OCI-LY7 (cell line): ENCODE data around the gene DTHD1. TPM values are rescaled to one million over a fixed set of nuclear protein-coding genes. Genes with fewer than 3 reads are reported as not detected.

ENCODE experiments used
- BruUV-seq: library from RNA; stranded (reverse); fragments of 400-500 nt; replicated peaks from 2 replicates; lab custom pipeline; 2021; lab: Mats Ljungman, UMichigan
- CTCF ChIA-PET: fragments of 300-600 bp; sonication (Branson Sonifier 250); formaldehyde crosslinking; loops from one replicate; lab custom pipeline; 2022; ENCODE audit warnings: antibody characterized with exemption; ENCODE audit not compliant: unreplicated experiment; lab: Charles Lee
- POLR2A ChIA-PET: fragments of 300-600 bp; sonication (Branson Sonifier 250); formaldehyde crosslinking; loops from one replicate; lab custom pipeline; 2022; ENCODE audit warnings: antibody characterized with exemption; lab: Charles Lee
- DNase-seq: peaks from one replicate; pipeline ENCODE4 v3.0.0-alpha.2; 2015; ENCODE audit warnings: low spot score
- H2AFZ ChIP-seq: fragments of 200-600 bp; sonication (generic), shearing (Covaris generic); 2 replicates; pipeline ENCODE4 v1.6.1; 2014; ENCODE audit warnings: mild to moderate bottlenecking, antibody characterized with exemption, low read length, moderate library complexity
- H3K27ac ChIP-seq: fragments of 200-600 bp; sonication (generic); 2 replicates; pipeline ENCODE4 v1.5.1; 2014; ENCODE audit warnings: mixed run types, low read depth, mild to moderate bottlenecking, moderate library complexity, low read length, inconsistent platforms; ENCODE audit not compliant: poor library complexity, severe bottlenecking
- H3K36me3 ChIP-seq: fragments of 200-600 bp; sonication (generic); 2 replicates; pipeline ENCODE4 v1.6.1; 2014; ENCODE audit warnings: mild to moderate bottlenecking, antibody characterized with exemption, low read length, moderate library complexity, mixed read lengths; ENCODE audit not compliant: insufficient read depth
- H3K4me1 ChIP-seq: fragments of 200-600 bp; sonication (generic); 2 replicates; pipeline ENCODE4 v1.5.1; 2014; ENCODE audit warnings: mild to moderate bottlenecking, low read length; ENCODE audit not compliant: insufficient read depth, poor library complexity, severe bottlenecking
- H3K4me2 ChIP-seq: fragments of 200-600 bp; sonication (generic); 2 replicates; pipeline ENCODE4 v1.6.1; 2014; ENCODE audit warnings: mild to moderate bottlenecking, low read length
- H3K4me3 ChIP-seq: fragments of 200-600 bp; sonication (generic); 2 replicates; pipeline ENCODE4 v1.5.1; 2014; ENCODE audit warnings: mild to moderate bottlenecking, low read depth, low read length; ENCODE audit not compliant: poor library complexity, severe bottlenecking
- H3K79me2 ChIP-seq: fragments of 200-600 bp; sonication (generic); 2 replicates; pipeline ENCODE4 v1.6.1; 2016; ENCODE audit warnings: low read depth, mild to moderate bottlenecking, low read length, moderate library complexity, mixed read lengths; ENCODE audit not compliant: insufficient read depth
- H3K9me2 ChIP-seq: fragments of 200-600 bp; sonication (generic); 2 replicates; pipeline ENCODE4 v1.6.1; 2016; ENCODE audit warnings: mild to moderate bottlenecking, low read length, mixed read lengths; ENCODE audit not compliant: insufficient read depth
- H3K9me3 ChIP-seq: fragments of 200-600 bp; sonication (generic); 2 replicates; pipeline ENCODE4 v1.6.1; 2014; ENCODE audit warnings: mild to moderate bottlenecking, mixed run types, low read length, mixed read lengths
- H4K20me1 ChIP-seq: fragments of 200-600 bp; sonication (generic); 2 replicates; pipeline ENCODE4 v1.6.1; 2014; ENCODE audit warnings: mild to moderate bottlenecking, antibody characterized with exemption, low read length, moderate library complexity, mixed read lengths; ENCODE audit not compliant: insufficient read depth
- CTCF ChIP-seq: fragments of 200-600 bp; sonication (generic); conservative IDR thresholded peaks from 2 replicates; pipeline ENCODE4 v1.5.1; 2014; ENCODE audit warnings: mild to moderate bottlenecking, antibody characterized with exemption, low read length, moderate library complexity, mixed read lengths
- EZH2phosphoT487 ChIP-seq: fragments of 200-600 bp; sonication (generic); IDR thresholded peaks from 2 replicates; pipeline ENCODE4 v1.6.1; 2018; ENCODE audit warnings: low read depth, borderline replicate concordance, mild to moderate bottlenecking, mixed run types, antibody characterized with exemption, low read length, moderate library complexity, mixed read lengths
- intact Hi-C: fragments of 100-400 bp; cut with micrococcal nuclease; formaldehyde crosslinking; loops from one replicate; pipeline ENCODE4 v1.10.0; 2022; ENCODE audit not compliant: unreplicated experiment
- total RNA-seq, 2 experiments: library from RNA; depleted of rRNA in 1 of 2; stranded (reverse); fragments of >200 nt in 1 of 2; shearing (Covaris generic) in 1 of 2; gene quantifications; 2 replicates each; pipeline ENCODE4 v1.2.3, GENCODE V29; 2014 to 2022

DTHD1 gene
- total RNA-seq, 2 experiments from 2014 or later, result not detected

DNA sequence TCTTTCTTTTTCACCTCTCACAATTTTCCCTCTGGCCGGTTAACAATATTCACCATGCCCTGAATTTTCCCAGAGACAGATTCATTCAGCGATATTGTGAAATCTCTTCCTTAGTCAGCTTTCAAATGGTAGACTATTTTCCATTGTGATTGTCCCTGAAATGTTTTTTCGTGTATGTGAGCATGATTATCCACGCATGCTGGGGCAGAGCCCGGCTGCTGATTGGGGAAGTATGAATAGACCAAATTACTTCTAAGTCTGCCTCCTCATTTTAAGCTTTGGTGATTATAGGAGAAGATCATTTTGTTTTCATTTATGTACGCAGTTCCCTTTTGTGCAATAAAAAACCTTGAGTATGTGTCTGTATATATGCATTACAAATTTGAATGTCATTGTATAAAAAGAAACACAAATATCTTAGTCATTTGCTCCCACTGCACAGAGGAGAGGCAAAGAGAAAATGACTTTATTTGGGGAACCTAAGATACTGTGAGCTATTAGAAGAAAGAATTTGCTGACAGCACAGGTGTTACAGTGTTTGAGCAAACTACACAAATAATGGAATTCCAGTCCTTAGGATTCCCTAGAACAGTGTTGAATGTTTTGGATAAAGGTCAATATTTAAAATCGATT lies 11.3 kb downstream of the DTHD1 start:
- no peaks in the 10 kb centered on the region for H3K36me3 ChIP-seq
- H2AFZ ChIP-seq, result no peak overlapping the region
- H3K9me2 ChIP-seq, result no peaks in the 10 kb centered on the region
- H3K9me3 ChIP-seq, result no peaks in the 10 kb centered on the region
- H3K79me2 ChIP-seq, result no peaks in the 10 kb centered on the region
- ChIA-PET POLR2A (no interaction called here), CTCF (no interaction called here)
- H3K4me2 ChIP-seq, result no peak overlapping the region
- no peaks in the 10 kb centered on the region for H4K20me1 ChIP-seq
- no peaks in the 10 kb centered on the region for H3K4me1 ChIP-seq
- no TSS peak for BruUV-seq
- DNase-seq, result no peak
- no peak overlapping the region for H3K27ac ChIP-seq
- intact Hi-C loops, result no loop called here
- no peak overlapping the region for H3K4me3 ChIP-seq
- no peak for TF ChIP-seq CTCF
- TF ChIP-seq EZH2phosphoT487, result no peak

DNA sequence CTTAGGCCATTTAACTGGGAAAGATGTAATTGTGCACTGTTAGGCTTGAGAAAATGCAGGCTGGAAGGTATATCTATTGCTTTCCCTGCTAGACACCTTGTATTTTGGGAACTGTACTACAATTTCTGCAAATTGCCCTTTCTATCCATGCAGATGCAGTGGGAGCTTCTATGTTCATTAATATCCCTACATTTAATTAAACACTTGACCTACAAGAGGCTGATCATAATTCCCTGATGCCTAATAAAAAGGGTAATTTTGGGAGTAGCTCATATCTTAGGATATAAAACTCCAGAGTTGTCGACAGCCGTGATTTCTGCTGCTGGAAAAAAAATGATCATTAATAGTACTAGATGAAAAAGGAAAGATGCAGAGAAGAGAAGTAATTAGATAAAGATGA lies 19.7 kb downstream of the DTHD1 start:
- Histone ChIP-seq H3K4me3 (no peak overlapping the region), H2AFZ (no peak overlapping the region), H3K9me2 (no peaks in the 10 kb centered on the region), H3K27ac (no peak overlapping the region), H3K79me2 (no peaks in the 10 kb centered on the region), H3K4me2 (no peak overlapping the region), H3K4me1 (no peaks in the 10 kb centered on the region), H4K20me1 (no peaks in the 10 kb centered on the region), H3K36me3 (no peaks in the 10 kb centered on the region), H3K9me3 (no peaks in the 10 kb centered on the region)
- CTCF ChIA-PET, result no interaction called here
- intact Hi-C loops, result no loop called here
- TF ChIP-seq CTCF, result no peak
- no peak for TF ChIP-seq EZH2phosphoT487
- POLR2A ChIA-PET, result interaction anchor here (0.6 kb wide), 1 partner anchor 326 kb away, joined by 3 read pairs; no protein-coding TSS in a partner anchor
- no peak for DNase-seq
- no TSS peak for BruUV-seq

- H2AFZ ChIP-seq, result no peak overlapping the region
- POLR2A ChIA-PET, result no interaction called here
- H3K79me2 ChIP-seq, result no peaks in the 10 kb centered on the region
- H4K20me1 ChIP-seq, result no peaks in the 10 kb centered on the region
- TF ChIP-seq EZH2phosphoT487 (no peak), CTCF (no peak)
- CTCF ChIA-PET, result no interaction called here
- BruUV-seq, result no TSS peak
- no peak overlapping the region for H3K27ac ChIP-seq
- H3K36me3 ChIP-seq, result no peaks in the 10 kb centered on the region
- H3K4me1 ChIP-seq, result no peaks in the 10 kb centered on the region
- intact Hi-C loops, result no loop called here
- H3K4me3 ChIP-seq, result no peak overlapping the region
- DNase-seq, result no peak
- no peaks in the 10 kb centered on the region for H3K9me3 ChIP-seq
- no peak overlapping the region for H3K4me2 ChIP-seq
- no peaks in the 10 kb centered on the region for H3K9me2 ChIP-seq
Observed at GRCh38 chr4:36303426-36304137, 22.2 kb downstream of the DTHD1 start.
